ENCODE results near the gene RUFY1. TPM values are rescaled to one million over a fixed set of nuclear protein-coding genes. Genes with fewer than 3 reads are reported as not detected.

The RUFY1 gene
- total RNA-seq, 1 experiment from 2014 or later: 34.0 TPM

DNA sequence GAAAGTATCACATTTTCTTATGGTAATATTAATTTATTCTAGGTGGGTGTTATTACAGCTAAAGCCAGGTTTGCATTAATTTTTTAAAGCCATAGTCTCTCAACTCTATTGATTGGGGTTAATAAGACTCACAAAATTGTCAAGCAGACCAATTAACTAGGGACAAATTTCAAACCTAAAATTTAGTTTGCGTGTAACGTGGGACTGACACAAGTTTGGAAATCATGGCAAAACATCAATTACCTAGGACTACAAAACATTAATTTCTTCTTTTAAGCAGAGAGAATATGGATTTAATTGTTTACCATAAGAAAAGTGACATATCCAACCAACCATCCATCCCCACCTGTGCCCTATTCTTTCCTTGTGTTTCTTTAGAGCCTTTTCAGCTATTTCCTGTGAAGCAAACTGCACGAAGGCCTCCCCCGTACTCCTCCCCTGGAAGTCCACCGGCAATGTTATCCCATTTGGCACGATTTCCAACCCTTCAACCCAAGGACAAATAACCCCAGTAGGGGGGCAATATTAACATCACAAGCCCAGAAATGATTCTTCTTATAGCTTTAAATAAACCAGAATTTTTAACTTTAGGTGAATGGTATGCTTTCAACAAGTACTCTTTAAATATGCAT lies 68.7 kb downstream of the RUFY1 start (continued):
- TF ChIP-seq, protein P1, sequence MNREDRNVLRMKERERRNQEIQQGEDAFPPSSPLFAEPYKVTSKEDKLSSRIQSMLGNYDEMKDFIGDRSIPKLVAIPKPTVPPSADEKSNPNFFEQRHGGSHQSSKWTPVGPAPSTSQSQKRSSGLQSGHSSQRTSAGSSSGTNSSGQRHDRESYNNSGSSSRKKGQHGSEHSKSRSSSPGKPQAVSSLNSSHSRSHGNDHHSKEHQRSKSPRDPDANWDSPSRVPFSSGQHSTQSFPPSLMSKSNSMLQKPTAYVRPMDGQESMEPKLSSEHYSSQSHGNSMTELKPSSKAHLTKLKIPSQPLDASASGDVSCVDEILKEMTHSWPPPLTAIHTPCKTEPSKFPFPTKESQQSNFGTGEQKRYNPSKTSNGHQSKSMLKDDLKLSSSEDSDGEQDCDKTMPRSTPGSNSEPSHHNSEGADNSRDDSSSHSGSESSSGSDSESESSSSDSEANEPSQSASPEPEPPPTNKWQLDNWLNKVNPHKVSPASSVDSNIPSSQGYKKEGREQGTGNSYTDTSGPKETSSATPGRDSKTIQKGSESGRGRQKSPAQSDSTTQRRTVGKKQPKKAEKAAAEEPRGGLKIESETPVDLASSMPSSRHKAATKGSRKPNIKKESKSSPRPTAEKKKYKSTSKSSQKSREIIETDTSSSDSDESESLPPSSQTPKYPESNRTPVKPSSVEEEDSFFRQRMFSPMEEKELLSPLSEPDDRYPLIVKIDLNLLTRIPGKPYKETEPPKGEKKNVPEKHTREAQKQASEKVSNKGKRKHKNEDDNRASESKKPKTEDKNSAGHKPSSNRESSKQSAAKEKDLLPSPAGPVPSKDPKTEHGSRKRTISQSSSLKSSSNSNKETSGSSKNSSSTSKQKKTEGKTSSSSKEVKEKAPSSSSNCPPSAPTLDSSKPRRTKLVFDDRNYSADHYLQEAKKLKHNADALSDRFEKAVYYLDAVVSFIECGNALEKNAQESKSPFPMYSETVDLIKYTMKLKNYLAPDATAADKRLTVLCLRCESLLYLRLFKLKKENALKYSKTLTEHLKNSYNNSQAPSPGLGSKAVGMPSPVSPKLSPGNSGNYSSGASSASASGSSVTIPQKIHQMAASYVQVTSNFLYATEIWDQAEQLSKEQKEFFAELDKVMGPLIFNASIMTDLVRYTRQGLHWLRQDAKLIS (CRISPR knock-in tag; IDR thresholded peaks at IDR 0.05; ENCODE audit: borderline replicate concordance): no peak
- TF ChIP-seq NR3C1 (CRISPR knock-in tag; conservative IDR thresholded peaks at IDR 0.05; ENCODE audit: low read depth) (no peak), TP53 (CRISPR knock-in tag; IDR thresholded peaks at IDR 0.05) (no peak), ZNF396 (CRISPR knock-in tag; IDR thresholded peaks at IDR 0.05; ENCODE audit: borderline replicate concordance) (no peak), MXD4 (CRISPR knock-in tag; IDR thresholded peaks at IDR 0.05; ENCODE audit: borderline replicate concordance) (no peak), CREB1 (CRISPR knock-in tag; IDR thresholded peaks at IDR 0.05) (no peak), IRF2 (CRISPR knock-in tag; IDR thresholded peaks at IDR 0.05; ENCODE audit: borderline replicate concordance, low read depth) (no peak), KAT7 (CRISPR knock-in tag; IDR thresholded peaks at IDR 0.05; ENCODE audit: borderline replicate concordance) (no peak), PRDM15 (CRISPR knock-in tag; IDR thresholded peaks at IDR 0.05) (no peak), JUN (CRISPR knock-in tag; IDR thresholded peaks at IDR 0.05) (no peak), FOXP1 (CRISPR knock-in tag; IDR thresholded peaks at IDR 0.05; ENCODE audit: borderline replicate concordance) (no peak), NFE2L1 (CRISPR knock-in tag; IDR thresholded peaks at IDR 0.05) (no peak)
- TF ChIP-seq, protein P2, sequence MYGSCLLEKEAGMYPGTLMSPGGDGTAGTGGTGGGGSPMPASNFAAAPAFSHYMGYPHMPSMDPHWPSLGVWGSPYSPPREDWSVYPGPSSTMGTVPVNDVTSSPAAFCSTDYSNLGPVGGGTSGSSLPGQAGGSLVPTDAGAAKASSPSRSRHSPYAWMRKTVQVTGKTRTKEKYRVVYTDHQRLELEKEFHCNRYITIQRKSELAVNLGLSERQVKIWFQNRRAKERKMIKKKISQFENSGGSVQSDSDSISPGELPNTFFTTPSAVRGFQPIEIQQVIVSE (CRISPR knock-in tag; IDR thresholded peaks at IDR 0.05; ENCODE audit: borderline replicate concordance): no peak

DNA sequence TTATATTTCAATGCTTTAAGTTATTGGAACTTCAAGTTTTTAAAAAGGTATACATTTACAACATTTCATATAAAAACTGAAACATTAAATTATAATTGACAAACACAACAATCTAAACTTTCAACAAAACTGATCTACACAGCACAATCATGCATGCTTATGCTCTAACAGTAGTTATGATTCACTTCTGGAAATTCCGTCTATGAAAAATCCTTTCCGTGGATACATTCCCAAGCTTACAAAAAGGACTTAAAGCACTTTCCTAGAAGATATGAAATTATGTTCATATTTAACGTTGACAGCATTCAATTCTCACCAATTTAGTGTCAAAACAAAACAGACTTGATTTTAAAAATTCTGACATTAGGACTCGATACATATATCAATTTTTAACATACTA lies 69.4 kb downstream of the RUFY1 start:
- Mint-ChIP-seq H3K36me3 (peaks cover 81% of the 10 kb centered on the region), H3K9me3 (no peaks in the 10 kb centered on the region), H3K27me3 (ENCODE audit: low read depth) (no peaks in the 10 kb centered on the region), H3K4me3 (peak overlapping the region; percentile 90), H3K27ac (no peak overlapping the region), H3K4me1 (peaks cover 47% of the 10 kb centered on the region)
- ATAC-seq (no peak), DNase-seq (ENCODE audit: low spot score) (no peak)
- ChIA-PET CTCF (interaction anchor here (0.5 kb wide), 1 partner anchor 13 kb away, joined by 4 read pairs; no protein-coding TSS in a partner anchor), POLR2A (no interaction called here)
- TF ChIP-seq ZNF512 (CRISPR knock-in tag; IDR thresholded peaks at IDR 0.05; ENCODE audit: borderline replicate concordance) (no peak), ZNF138 (CRISPR knock-in tag; conservative IDR thresholded peaks at IDR 0.05) (no peak), NR2C2 (CRISPR knock-in tag; IDR thresholded peaks at IDR 0.05) (no peak), PRDM15 (CRISPR knock-in tag; IDR thresholded peaks at IDR 0.05) (no peak), TEAD1 (CRISPR knock-in tag; IDR thresholded peaks at IDR 0.05) (no peak), RORB (CRISPR knock-in tag; IDR thresholded peaks at IDR 0.05) (no peak)
- TF ChIP-seq, protein P3, sequence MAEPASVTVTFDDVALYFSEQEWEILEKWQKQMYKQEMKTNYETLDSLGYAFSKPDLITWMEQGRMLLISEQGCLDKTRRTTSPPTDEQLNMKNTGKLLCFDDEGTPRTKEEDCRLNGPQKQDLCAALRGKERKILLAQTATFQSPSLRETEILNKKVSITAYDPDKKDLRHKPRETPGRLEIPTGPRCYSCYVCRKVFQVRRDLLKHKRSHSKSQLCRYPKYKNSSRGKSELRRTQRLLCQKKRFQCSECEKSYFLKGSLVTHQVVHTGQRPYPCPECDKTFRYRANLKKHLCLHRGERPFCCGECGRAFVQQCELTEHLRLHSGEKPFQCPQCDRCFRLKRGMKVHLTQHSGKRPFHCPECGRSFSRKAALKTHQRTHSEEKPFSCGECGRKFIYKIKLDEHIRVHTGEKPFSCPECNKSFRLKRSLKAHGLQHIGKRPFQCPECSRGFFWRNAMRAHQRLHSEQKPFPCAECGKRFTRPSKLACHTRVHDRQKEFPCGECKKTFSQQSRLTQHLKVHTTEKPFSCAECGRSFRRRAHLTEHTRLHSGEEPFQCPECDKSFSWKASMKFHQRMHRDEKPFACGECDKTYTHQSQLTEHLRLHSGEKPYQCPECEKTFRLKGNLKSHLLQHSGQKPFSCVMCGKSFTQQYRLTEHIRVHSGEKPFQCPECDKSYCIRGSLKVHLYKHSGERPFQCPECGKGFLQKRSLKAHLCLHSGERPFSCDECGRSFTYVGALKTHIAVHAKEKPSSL (CRISPR knock-in tag; conservative IDR thresholded peaks at IDR 0.05): no peak
